HG03575 (cell line): Measurements from ENCODE around the gene ROCK2.
A peak's percentile ranks its signal among the peaks of the same experiment; 100 is the strongest.

Source experiments
- ATAC-seq: cut with Tn5 transposase; IDR thresholded peaks from one replicate; pipeline ENCODE4 v1.9.1; 2021; ENCODE audit not compliant: unreplicated experiment, insufficient number of reproducible peaks, low FRiP score; ENCODE audit errors: extremely low read depth

Gene ROCK2

GRCh38 chr2:11344342-11344955 is at the start of gene ROCK2:
TSS of gene ROCK2 (minus strand) at chr2:11344636. CDS start at chr2:11344136, 500 bp downstream.
- no peak for ATAC-seq

GRCh38 chr2:11393711-11394236 is 49.3 kb upstream of the ROCK2 start:
- ATAC-seq = no peak

GRCh38 chr2:11391942-11392266 is 47.5 kb upstream of the ROCK2 start:
- ATAC-seq = no peak

GRCh38 chr2:11390399-11390658 is 45.9 kb upstream of the ROCK2 start:
- ATAC-seq = no peak

- ATAC-seq = no peak
Observed at GRCh38 chr2:11389551-11390398, 45.3 kb upstream of the ROCK2 start.

- no peak for ATAC-seq
Observed at GRCh38 chr2:11389052-11389420, 44.6 kb upstream of the ROCK2 start.

- no peak for ATAC-seq
Observed at GRCh38 chr2:11388262-11389051, 44.0 kb upstream of the ROCK2 start.

GRCh38 chr2:11387843-11388242 is 43.4 kb upstream of the ROCK2 start:
- ATAC-seq = no peak

GRCh38 chr2:11387100-11387390 is 42.6 kb upstream of the ROCK2 start:
- no peak for ATAC-seq

- no peak for ATAC-seq
Observed at GRCh38 chr2:11385847-11386246, 41.4 kb upstream of the ROCK2 start.

- no peak for ATAC-seq
Observed at GRCh38 chr2:11385216-11385615, 40.8 kb upstream of the ROCK2 start.

- ATAC-seq = no peak
Observed at GRCh38 chr2:11379558-11379957, 35.1 kb upstream of the ROCK2 start.

GRCh38 chr2:11377928-11378545 is 33.6 kb upstream of the ROCK2 start:
- ATAC-seq = peak; percentile 95

- no peak for ATAC-seq
Observed at GRCh38 chr2:11376071-11376470, 31.6 kb upstream of the ROCK2 start.

GRCh38 chr2:11375689-11376027 is 31.2 kb upstream of the ROCK2 start:
- no peak for ATAC-seq

- no peak for ATAC-seq
Observed at GRCh38 chr2:11375025-11375688, 30.7 kb upstream of the ROCK2 start.

GRCh38 chr2:11373096-11373495 is 28.7 kb upstream of the ROCK2 start:
- ATAC-seq = no peak

- no peak for ATAC-seq
Observed at GRCh38 chr2:11371092-11371937, 26.9 kb upstream of the ROCK2 start.
